ENCODE data around the gene ZNF524.

ZNF524 gene

GRCh38 chr19:55603115-55603514 is 3.0 kb downstream of the ZNF524 start:
- DNase-seq, result no peak

- DNase-seq, result no peak
These were observed 3.6 kb downstream of the ZNF524 start for GRCh38 chr19:55603581-55604292.

GRCh38 chr19:55605207-55605636 is 5.1 kb downstream of the ZNF524 start:
- DNase-seq, result peak; percentile 99

DNA sequence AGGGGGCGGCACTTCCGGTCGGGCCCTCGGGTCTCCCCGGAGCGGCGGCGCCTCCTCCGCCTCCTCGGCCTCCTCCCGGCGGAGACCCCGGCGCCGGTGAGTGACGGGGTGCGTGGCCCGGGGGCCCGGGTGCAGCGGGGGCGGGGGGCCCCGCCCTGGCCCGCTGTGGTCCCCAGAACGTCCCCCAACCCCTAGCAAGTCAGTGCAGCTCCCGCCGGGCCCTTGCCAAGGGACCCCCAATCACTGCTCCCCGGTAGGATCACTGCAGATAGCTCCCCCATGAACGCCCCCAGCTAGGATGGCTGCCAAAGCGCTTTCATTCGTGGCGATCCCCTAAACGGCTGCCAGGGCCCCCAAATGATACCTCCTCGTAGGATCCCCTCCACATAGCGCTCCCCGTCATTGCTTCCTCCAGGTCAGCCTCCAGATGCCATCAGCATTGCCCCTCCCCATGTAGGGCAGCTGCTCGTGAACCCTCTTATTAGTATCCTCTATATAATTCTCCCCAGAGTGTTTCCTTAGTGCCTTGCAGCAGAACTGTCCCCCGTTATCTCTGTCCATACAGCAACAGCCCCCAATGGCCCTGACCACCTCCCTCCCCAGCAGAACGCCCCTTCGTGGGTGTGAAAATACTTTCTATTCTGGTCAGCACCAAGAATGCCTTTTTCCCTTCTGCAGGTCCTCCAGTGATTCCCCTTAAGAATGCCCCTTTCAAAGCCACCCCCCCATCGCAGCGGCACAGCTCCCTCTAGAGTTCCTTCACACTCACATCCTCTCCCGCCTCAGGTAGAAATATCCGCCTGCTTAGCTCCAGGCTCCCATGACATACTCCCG is 5.8 kb downstream of the ZNF524 start, which contains the start of gene ZNF865:
Gene ZNF865, plus strand, starts transcription at position 11 of the 834 bp plus-strand sequence. CDS start 7,972 bp downstream, outside the sequence.
- peak; percentile 72 for DNase-seq

- DNase-seq, result no peak
These were observed 6.3 kb downstream of the ZNF524 start for GRCh38 chr19:55606471-55606787.

DNA sequence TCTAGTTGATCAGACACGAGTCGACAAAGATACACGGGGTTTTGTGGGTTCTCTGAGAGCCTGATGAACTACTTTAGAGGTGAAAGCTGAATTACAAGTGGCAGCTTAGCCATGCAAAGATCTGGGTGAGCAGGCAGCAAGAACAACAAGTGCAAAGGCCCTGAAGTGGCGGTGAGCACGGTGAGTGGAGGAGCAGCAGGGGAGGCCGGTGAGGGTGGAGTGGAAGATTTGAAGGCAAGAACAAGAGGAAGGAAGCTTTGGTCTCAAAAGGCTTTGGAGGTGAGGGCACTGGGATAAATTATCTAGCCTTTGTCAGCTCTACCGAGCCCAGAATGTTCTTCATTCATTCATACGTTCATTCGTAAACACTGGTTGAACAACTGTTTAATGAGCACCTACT is 6.7 kb downstream of the ZNF524 start:
- DNase-seq, result no peak

DNA sequence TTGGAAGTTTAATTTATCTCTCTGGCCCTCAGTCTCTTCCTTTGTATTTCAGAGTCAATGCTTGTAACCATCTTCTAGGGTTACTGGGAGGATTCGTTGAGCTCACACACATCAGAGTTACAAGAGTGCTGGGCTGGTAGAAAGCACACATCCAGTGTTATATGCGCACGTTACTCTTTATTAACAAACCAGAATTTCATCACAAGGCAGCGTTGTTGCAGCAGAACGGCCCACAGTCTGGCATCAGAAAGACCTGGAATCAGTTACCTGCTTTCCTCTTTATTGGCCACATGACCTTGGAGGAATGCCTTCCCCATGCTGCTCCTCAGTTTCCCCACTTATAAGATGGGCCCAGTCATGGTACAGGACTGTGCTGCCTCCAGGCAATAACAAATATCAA is 9.2 kb downstream of the ZNF524 start:
- no peak for DNase-seq

DNA sequence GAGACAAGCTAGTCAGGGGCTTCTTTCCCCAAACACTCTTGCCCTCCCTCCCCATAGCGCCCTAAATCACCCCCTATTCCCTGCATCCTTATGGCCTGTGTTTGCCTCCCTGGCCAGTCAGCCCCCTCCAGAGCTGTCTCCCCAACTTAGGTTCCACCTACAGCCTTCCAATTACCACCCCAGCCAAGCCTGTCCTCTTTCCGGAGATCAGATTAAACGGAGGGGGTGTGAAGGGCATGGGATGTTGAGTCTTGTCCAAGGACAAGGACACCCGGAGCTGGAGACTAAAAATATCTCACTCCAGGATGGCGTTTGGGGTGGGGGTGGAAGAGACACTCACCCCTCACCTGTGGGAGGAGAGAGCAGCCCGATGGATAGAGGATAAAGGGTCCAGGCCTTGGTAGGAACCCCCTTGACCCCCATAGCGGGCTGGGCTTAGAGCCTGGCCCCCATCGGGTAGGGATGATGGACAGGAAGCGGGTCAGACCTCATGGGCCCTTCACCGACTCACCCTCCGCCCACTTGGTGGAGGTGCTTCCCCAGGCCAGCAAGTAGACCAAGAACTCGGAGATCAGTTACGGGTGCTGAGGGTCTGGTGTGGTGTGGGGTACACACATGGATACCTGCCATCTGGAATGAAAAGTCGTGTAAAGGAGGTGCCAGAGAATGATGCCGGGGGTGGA is 11.4 kb downstream of the ZNF524 start:
- no peak for DNase-seq

- no peak for DNase-seq
These were observed 12.0 kb downstream of the ZNF524 start for GRCh38 chr19:55611983-55612645.

- DNase-seq, result no peak
These were observed 13.3 kb downstream of the ZNF524 start for GRCh38 chr19:55613396-55613795.

GRCh38 chr19:55613930-55614710 is 14.0 kb downstream of the ZNF524 start:
- no peak for DNase-seq

DNA sequence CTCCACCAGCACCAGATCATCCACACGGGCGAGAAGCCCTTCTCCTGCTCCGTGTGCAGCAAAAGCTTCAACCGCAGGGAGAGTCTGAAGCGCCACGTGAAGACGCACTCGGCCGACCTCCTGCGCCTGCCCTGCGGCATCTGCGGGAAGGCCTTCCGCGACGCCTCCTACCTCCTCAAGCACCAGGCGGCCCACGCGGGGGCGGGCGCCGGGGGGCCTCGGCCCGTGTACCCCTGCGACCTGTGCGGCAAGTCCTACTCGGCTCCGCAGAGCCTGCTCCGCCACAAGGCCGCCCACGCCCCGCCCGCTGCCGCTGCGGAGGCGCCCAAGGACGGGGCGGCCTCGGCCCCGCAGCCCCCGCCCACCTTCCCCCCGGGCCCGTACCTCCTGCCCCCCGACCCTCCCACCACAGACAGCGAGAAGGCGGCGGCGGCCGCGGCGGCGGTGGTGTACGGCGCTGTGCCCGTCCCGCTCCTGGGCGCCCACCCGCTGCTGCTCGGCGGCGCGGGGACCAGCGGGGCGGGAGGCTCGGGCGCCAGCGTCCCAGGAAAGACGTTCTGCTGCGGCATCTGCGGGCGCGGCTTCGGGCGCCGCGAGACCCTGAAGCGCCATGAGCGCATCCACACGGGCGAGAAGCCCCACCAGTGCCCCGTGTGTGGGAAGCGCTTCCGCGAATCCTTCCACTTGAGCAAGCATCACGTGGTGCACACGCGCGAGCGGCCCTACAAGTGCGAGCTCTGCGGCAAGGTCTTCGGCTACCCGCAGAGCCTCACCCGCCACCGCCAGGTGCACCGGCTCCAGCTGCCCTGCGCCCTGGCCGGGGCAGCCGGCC is 14.8 kb downstream of the ZNF524 start:
- no peak for DNase-seq

- no peak for DNase-seq
These were observed 15.7 kb downstream of the ZNF524 start for GRCh38 chr19:55615543-55616394.

DNA sequence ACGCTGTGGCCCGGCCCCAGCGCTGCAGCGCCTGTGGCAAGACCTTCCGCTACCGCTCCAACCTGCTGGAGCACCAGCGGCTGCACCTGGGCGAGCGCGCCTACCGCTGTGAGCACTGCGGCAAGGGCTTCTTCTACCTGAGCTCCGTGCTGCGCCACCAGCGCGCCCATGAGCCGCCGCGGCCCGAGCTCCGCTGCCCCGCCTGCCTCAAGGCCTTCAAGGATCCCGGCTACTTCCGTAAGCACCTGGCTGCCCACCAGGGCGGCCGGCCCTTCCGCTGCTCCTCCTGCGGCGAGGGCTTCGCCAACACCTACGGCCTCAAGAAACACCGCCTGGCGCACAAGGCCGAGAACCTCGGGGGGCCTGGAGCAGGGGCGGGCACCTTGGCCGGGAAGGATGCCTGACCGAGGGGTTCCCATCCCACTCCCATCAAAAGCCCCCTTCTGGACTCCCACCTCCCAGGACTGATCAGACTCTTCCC is 16.3 kb downstream of the ZNF524 start:
- DNase-seq, result no peak

DNA sequence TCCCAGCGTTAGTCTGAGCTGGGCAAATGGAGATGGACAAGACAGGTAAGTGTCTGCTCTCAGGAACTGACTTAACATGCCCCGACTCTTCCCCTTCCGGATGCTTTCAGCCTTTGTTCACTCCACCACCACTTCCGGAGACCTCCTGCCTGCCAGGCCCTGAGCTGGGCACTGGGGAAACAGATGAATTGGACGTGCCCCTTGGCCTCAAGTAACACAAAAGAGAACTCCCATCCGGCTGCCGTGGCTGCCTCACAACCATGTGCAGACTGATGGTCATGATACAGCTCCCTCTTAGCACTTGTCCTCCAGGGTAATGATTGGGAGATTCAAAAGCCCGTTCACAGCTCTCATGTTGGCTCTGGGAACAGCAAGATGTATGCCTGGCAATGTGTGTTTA is 17.3 kb downstream of the ZNF524 start:
- no peak for DNase-seq

DNA sequence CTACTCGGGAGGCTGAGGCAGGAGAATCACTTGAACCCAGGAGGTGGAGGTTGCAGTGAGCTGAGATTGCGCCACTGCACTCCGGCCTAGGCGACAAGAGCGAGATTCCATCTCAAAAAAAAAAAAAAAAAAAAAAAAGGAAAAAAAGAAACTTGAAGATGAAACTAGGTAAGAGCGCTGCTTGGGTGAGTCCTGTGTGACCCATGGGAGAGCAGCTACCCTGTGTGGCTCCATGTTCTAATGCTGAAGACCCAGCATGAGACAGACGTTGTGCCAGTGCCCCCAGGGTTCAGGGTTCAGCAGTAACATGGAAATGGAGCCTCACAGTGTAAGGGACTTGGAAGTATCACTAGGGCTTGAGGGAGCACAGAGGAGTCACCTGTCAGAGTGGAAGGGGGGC is 18.3 kb downstream of the ZNF524 start:
- DNase-seq, result no peak

DNA sequence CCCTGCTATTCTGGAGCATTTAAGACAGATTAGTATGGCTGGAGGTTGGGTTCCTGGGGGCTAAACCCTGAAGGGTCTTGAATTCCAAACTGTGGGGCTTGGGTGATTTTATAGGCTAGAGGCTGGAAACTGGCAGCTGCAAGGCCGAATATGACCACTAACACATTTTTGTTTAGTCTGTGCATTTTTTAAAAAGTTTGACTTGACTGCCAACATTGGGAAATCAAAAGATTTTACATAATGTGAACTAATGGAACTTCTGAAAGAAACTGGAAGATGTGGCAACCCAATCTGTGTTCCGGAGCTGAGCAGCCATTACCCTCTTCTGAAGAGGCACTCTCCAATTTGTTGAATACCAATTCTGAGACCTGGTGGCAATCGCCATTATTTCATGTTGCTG is 19.2 kb downstream of the ZNF524 start:
- DNase-seq, result no peak

- DNase-seq, result no peak
These were observed 20.5 kb downstream of the ZNF524 start for GRCh38 chr19:55620410-55621204.

DNA sequence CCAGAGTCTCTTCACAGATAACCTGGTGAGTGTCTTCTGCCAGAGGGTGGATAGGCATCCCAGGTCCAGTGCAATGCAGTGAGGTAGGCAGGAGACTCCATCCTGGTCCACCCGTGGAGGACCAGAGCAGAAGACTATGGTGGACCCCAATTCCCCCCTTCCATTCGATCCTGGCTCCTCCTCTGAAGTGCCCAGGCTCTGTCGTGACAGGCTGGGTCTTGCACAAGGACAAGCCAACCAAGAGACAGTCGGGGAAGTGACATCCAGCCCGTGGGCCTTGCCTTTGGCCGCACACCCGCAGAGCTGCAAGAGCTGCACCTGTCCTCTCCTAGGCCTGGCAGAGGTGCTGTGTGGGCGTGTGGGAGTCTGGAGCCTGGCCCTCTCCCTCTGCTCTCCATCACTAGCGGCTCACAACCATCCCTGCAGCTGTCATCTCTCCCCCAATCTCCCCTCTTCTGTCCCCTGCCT is 21.2 kb downstream of the ZNF524 start:
- no peak for DNase-seq
